Measurements from ENCODE around the gene SPATA16.

GRCh38 chr3:173135059-173135458, 6.0 kb downstream of the SPATA16 start:
- TF ChIP-seq CTCF (IDR thresholded peaks at IDR 0.05; ENCODE audit: borderline replicate concordance, extremely low read depth, low read length, poor library complexity, severe bottlenecking) (no peak), EZH2 (IDR thresholded peaks at IDR 0.05; ENCODE audit: borderline replicate concordance, low read depth, low read length, severe bottlenecking) (no peak)
